ENCODE data around the gene OXCT2.
"Not testable (repeated sequence)": the region's sequence is repeated elsewhere in the genome, so short reads cannot be mapped to it uniquely, and the experiment has no call there.

DNA sequence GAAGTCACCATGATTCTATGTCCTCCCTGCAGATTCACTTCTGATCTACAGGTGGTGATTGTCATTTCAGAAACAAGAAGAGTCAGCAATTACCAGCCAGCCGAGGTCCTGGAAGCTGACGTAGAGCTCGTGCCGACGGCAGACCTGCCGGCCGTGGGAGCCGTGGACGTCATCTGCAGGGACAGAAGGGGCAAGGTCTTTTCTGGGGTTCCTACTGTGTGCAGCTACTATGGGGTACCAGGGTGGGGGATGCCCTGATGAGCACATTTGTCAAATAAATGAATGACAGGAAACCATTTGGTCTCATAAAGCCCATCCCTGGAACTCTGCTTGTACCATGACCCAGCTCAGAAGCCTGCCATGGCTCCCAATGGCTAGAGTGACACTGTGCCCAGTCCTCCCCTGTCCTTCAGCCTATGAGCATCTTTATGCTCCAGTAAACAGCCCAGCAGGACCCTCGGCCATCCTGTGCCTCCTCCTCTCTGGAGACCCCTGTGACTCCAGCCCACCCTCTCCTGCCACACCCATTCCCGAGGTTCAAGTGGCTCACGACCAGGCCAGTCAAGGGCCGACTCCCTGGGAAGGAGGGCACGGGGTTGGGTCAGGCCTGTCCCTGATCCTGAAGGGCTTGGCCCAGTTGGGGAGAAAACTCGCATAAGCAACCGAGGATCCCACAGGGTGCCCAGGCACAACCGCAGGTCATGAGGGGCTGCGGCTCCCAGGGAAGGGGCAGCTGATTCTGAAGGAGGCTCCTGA lies 7.4 kb downstream of the OXCT2 start:
- TF ChIP-seq, protein P1, sequence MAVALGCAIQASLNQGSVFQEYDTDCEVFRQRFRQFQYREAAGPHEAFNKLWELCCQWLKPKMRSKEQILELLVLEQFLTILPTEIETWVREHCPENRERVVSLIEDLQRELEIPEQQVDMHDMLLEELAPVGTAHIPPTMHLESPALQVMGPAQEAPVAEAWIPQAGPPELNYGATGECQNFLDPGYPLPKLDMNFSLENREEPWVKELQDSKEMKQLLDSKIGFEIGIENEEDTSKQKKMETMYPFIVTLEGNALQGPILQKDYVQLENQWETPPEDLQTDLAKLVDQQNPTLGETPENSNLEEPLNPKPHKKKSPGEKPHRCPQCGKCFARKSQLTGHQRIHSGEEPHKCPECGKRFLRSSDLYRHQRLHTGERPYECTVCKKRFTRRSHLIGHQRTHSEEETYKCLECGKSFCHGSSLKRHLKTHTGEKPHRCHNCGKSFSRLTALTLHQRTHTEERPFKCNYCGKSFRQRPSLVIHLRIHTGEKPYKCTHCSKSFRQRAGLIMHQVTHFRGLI (CRISPR knock-in tag; IDR thresholded peaks at IDR 0.05) = not testable (repeated sequence)
- not testable (repeated sequence) for TF ChIP-seq RUNX1 (IDR thresholded peaks at IDR 0.05; ENCODE audit: low read depth); ARHGAP35 (IDR thresholded peaks at IDR 0.05; ENCODE audit: partially characterized antibody); SREBF2 (CRISPR knock-in tag; IDR thresholded peaks at IDR 0.05); SP1 (CRISPR knock-in tag; IDR thresholded peaks at IDR 0.05); ZKSCAN8 (CRISPR knock-in tag; IDR thresholded peaks at IDR 0.05); XRCC5 (IDR thresholded peaks at IDR 0.05; ENCODE audit: low read depth, low read length)
- TF ChIP-seq, protein P2, sequence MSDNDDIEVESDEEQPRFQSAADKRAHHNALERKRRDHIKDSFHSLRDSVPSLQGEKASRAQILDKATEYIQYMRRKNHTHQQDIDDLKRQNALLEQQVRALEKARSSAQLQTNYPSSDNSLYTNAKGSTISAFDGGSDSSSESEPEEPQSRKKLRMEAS (CRISPR knock-in tag; IDR thresholded peaks at IDR 0.05) = not testable (repeated sequence)
- TF ChIP-seq, protein P3, sequence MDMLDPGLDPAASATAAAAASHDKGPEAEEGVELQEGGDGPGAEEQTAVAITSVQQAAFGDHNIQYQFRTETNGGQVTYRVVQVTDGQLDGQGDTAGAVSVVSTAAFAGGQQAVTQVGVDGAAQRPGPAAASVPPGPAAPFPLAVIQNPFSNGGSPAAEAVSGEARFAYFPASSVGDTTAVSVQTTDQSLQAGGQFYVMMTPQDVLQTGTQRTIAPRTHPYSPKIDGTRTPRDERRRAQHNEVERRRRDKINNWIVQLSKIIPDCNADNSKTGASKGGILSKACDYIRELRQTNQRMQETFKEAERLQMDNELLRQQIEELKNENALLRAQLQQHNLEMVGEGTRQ (CRISPR knock-in tag; IDR thresholded peaks at IDR 0.05) = not testable (repeated sequence)

Measured in K562 (cell line).